HG03095 (cell line): ENCODE measurements around the gene NDUFB11.
A peak's percentile ranks its signal among the peaks of the same experiment; 100 is the strongest.

ENCODE experiments used
- ATAC-seq: cut with Tn5 transposase; IDR thresholded peaks from one replicate; pipeline ENCODE4 v1.9.1; 2021; ENCODE audit warnings: moderate library complexity; ENCODE audit not compliant: unreplicated experiment

NDUFB11 gene

GRCh38 chrX:47144626-47145394 is at the start of gene NDUFB11, which contains the start of gene RBM10:
NDUFB11 (minus strand) TSS chrX:47144702; CDS start chrX:47144679, 23 bp downstream.
RBM10 (plus strand) TSS chrX:47145221; CDS start chrX:47147482, 2,261 bp downstream.
- peak; percentile 81 for ATAC-seq

- peak; percentile 73 for ATAC-seq
Observed at GRCh38 chrX:47193475-47194193, 49.1 kb upstream of the NDUFB11 start, which contains the start of gene UBA1. UBA1 (plus strand) TSS chrX:47193829; CDS start chrX:47198803, 4,974 bp downstream.

GRCh38 chrX:47191806-47192401 is 47.4 kb upstream of the NDUFB11 start:
- ATAC-seq: no peak

- no peak for ATAC-seq
Observed at GRCh38 chrX:47191331-47191730, 46.8 kb upstream of the NDUFB11 start.

- ATAC-seq: peak; percentile 43
Observed at GRCh38 chrX:47190445-47191269, 46.2 kb upstream of the NDUFB11 start.

- no peak for ATAC-seq
Observed at GRCh38 chrX:47189906-47190305, 45.4 kb upstream of the NDUFB11 start.

GRCh38 chrX:47187106-47187677 is 42.7 kb upstream of the NDUFB11 start:
- ATAC-seq: no peak

GRCh38 chrX:47186096-47186740 is 41.7 kb upstream of the NDUFB11 start:
- ATAC-seq: no peak

- no peak for ATAC-seq
Observed at GRCh38 chrX:47185241-47185640, 40.7 kb upstream of the NDUFB11 start.

- ATAC-seq: no peak
Observed at GRCh38 chrX:47184486-47184885, 40.0 kb upstream of the NDUFB11 start.

GRCh38 chrX:47182106-47182700 is 37.7 kb upstream of the NDUFB11 start:
- no peak for ATAC-seq

GRCh38 chrX:47181301-47181700 is 36.8 kb upstream of the NDUFB11 start:
- no peak for ATAC-seq

GRCh38 chrX:47180346-47180745 is 35.8 kb upstream of the NDUFB11 start:
- ATAC-seq: no peak

- no peak for ATAC-seq
Observed at GRCh38 chrX:47179928-47180255, 35.4 kb upstream of the NDUFB11 start.

- ATAC-seq: no peak
Observed at GRCh38 chrX:47179221-47179927, 34.9 kb upstream of the NDUFB11 start.

GRCh38 chrX:47178337-47178736 is 33.8 kb upstream of the NDUFB11 start:
- no peak for ATAC-seq

GRCh38 chrX:47177079-47177478 is 32.6 kb upstream of the NDUFB11 start:
- ATAC-seq: no peak

- no peak for ATAC-seq
Observed at GRCh38 chrX:47176101-47176740, 31.7 kb upstream of the NDUFB11 start.

- no peak for ATAC-seq
Observed at GRCh38 chrX:47175588-47175980, 31.1 kb upstream of the NDUFB11 start.
